Stimulated activated CD4-positive, alpha-beta T cell treated with anti-CD3 and anti-CD28 coated beads, Interleukin-1b, Interleukin-23, amount 100 ng/mL, for 48 hours (primary cell): Measurements from ENCODE around the gene SFRP5.

Source experiments
- DNase-seq: peaks from one replicate; pipeline ENCODE4 v3.0.0-alpha.2; 2020

Gene SFRP5

DNA sequence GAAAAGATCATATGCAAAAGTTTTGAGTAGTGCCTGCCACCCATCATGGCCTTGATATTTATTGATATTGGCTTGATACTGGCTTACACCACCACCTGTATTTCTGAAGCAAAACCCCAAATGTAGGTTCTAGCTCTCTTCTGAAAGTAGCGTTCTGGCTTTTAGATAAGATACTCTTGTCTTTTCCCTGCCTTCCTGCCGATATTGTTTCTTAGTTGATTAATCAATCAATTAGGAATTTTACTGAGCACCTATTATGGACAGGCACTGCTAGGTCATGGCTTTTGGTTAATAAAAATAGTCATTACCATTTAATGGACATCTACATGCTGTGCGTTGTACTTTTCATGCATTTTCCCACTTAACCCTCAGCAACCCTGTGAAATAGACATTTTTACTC is 7.9 kb downstream of the SFRP5 start:
- DNase-seq = no peak

DNA sequence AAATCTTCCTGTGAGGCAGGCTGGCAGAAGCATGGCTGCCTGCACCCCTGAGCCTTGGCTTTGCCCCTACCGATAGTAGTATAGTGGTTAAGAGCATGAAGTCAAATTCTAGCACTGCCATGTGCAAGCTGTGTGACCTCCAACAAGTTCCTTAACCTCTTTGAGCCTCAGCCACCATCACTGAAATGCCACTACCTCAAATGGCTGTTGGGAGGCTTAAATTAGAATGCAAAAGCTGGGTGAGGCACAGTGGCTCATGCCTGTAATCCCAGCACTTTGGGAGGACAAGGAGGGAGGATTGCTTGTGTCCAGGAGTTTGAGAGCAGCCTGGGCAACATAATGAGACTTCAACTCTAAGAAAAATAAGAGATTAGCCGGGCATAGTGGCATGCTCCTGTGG is 8.4 kb downstream of the SFRP5 start:
- DNase-seq = no peak

DNA sequence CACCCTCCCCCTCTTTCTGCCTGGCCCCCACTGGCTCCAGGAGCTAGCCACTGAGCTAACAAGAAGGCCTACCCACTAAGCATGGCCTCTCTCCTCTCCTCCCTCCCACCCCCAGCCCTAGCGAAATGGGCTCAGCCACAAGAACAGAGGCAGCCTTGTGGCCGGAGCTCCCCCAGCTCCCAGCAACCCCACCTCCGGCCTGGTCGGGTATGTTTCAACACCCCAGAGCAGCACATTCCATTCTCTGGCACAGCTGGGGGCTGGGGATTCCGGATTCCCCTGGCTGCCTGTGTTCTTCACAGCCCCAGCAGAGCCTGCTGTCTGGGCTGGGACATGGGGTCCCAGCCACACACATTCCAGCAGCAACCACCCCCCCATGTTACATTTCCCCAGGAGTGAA is 9.0 kb downstream of the SFRP5 start:
- no peak for DNase-seq

DNA sequence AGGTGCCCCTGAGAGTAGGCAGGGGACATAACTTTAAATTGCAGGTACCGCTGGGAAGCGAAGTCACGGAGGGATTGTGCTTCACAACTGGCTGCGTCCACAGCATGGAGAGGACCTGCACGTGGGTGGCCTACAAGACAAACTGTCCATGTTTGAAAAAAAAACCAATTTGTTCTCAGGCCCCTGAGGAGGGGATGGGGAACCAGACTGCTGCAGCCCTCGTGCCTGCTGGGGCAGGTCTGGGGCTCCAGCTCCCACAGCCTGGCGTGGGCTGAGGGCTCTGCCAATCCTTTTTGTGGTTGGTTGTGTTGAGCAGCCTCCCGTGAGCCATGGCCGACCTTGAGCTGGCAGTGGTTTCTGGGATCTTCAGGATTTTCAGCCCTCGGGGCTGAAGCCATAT is 9.7 kb downstream of the SFRP5 start:
- DNase-seq = no peak

DNA sequence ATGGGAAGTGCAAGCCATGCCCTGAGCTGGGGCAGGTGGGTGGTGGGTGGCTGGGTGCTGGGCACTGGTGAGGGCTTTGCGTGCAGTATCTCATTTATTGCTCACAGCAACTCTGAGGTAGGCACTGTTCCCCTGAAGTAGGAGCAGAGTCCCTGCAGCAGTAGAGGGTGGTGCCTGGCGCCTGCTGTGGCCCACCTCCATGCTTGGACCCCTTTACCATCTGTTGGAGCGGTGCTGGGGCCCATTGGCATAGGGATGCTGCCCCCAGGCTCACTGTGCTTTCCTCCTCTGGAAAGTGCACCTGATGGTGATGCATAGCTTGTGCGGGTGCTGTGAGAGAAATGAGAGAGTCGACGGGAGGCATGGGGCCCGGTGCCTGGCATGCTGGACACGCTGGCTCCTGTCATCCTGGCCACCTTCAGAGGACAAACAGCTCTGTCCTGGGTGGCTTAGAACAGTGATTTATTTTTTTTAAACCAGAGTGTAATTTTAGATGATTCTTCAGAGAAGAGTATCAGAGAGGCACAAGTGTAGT is 10.4 kb downstream of the SFRP5 start:
- no peak for DNase-seq

DNA sequence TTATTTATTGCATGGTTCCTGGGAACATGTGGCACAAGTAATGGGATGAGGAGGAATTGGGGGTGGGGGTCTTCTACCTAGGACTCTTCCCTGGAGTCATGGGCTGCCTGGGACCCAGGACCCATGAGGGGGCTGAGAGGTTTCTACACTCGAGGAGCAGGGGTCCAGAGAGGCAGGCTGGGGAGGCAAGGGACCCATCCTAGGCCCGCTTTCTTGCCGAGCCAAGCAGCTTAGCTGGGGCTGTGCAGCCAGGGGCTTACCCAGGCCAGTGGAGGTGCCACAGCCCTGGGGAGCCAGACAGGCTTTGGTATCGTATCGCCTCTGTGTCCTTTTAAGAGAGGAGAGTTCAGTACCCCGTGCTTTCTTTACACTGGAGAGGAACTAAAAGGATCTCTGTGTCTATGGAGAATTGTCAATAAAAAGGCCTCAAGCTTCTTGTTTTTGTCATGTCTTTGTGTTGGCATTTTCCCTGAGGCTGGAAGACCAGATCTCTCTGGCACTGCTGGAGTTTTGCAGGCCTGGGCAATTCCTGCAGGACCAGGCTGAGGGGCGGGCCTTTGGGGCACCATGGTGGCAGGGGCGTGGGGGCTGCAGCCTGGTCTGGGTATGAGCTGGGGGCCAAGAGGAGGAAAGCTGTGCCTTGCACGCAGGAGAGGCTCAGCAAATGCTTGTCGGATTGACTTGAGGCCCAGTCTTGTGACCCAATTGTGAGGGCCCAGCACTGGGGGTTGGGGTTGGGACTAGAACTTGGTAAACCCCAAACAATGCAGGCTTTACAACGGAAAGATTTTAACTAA is 11.1 kb downstream of the SFRP5 start:
- no peak for DNase-seq

DNA sequence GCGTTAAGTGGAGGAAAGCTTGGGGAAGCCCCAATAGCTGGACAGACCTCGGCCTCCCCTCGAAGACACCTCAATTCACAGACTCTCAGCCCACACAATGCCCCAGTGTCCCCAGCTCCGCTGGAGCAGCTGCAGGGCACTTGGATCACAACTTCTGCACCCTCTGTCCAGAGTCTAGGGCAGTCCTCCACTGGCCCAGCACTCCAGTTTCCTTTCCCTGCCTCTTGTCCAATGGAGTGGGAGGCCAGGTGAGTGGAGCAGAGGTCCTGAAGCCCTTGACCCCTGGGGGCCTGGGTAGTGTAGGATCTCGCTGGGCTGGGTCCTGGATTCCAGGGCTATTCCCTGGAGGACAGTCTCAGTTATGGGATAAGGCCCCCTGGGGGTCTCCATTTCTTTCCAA is 11.9 kb downstream of the SFRP5 start:
- DNase-seq = no peak

DNA sequence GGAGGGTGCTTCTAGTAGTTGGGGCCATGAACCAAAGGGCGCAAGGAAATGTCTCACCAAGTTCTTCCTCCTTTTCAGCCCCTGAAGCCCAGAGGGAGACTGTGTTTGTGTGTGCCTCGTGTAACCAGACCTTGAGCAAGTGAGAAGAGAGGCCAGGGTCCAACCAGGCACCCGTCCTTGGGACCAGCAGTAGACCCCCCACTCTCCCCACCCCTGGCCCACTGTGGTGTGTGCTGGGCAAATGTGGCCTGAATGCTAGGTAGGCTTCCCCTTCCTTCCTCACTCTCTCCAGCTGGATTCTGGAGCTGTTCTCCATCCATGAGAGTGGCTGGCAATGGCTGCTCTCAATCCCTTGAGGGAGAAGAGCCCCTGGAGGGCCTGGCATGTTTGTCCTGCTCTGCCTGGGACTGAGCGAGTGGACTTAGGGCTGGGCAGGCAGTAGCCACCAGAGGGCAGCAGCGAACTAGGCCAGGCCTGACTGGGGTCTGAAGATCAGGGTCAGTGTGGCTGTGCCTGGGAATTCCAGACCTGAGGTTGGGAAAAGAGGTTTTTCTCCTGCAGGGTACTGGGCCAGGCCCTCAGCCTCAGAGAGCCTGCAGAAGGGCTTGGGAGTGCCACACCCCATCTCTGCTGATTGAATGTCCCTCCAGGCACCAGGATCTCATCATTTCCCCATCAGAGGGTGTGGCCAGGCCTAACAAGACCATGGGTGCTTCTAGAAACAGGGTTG is 12.5 kb downstream of the SFRP5 start:
- peak; percentile 28 for DNase-seq

DNA sequence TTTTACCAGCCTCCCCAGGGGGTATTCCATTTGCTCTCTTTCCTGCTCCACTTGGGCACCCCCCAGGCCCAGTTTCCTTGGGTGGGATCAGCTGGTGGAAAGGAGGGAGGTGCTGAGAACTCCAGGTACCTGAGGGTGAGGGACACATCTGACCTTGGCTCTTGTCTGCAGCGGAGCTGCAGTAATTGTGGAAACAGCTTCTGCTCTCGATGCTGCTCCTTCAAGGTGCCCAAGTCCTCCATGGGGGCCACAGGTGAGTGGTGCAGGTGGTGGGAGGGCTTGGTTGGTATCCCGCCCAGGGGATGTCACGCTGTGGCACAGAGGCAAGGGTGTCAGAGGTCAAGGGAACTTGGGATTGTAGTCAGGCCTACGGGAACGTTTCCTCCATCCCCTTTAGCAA is 14.3 kb downstream of the SFRP5 start:
- no peak for DNase-seq

DNA sequence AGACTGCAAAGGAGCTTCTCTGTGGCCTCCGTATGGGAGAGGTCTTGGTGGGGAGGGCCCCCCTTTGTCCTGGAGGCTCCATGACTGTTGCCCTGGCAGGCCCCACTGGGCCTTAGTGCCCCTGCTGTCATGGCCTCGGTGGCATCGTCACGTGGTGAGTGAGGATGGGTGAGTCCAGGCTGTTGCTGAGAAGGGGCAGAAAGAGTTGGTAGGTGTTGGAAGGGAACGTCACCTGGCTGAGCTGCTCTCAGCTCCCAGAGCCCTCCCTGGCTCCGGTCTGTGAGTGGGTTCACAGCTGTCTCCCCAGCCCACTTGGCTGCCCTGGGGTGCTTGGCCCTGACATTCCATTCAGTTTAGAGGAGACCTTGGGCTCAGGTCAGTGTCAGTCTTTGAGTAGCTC is 16.1 kb downstream of the SFRP5 start:
- no peak for DNase-seq

DNA sequence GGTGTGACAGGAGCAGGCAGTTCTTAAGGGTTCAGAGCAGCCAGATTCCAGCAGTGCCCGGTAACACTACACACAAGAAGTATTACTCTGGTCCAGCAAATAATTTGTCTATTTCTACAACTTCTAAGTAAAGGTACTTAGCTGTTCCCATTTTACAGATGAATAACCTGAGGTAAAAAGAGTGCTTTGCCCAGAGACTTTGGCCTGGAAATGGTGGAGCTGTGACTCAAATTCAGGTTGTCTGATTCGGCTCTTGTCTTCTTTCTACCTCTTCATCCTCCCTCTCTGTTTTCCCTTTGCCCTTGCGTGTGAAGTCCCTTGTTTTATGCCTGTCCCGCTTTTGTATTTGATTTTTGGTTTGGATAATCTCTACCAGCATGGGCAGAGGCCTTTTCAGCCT is 17.1 kb downstream of the SFRP5 start:
- no peak for DNase-seq

DNA sequence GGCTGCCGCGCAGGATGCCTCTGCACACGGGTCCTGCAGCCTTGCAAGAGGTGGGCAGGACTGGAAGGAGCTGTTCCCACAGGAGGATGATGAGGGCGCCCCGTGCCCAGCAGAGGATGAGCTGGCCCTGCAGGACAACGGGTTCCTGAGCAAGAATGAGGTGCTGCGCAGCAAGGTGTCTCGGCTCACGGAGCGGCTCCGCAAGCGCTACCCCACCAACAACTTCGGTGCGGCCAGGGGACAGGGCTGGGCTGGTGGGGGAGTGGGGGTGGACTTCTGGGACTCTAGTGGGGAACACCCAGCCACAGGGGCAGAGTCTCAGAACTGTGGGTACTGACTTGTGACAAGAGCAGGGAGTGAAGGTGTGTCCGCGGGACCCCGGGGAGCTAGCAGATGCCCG is 18.8 kb downstream of the SFRP5 start:
- no peak for DNase-seq

DNA sequence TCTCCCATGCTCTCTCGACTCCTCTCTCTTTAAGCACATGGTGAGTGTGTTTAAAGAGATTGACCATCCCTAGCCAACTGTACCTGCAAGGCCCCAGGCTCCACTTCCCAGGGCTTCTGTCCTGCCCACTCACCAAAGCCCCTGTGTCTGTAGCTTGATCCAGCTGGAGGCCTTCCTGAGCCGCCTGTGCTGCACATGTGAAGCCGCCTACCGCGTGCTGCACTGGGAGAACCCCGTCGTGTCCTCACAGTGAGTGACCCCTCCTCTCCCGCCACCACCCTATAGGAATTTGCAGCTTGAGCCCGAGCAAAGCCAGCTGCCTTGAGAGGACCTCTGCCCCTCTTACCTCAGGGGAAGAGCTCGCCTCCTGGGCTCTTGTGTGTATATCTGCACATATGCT is 23.7 kb downstream of the SFRP5 start:
- no peak for DNase-seq

DNA sequence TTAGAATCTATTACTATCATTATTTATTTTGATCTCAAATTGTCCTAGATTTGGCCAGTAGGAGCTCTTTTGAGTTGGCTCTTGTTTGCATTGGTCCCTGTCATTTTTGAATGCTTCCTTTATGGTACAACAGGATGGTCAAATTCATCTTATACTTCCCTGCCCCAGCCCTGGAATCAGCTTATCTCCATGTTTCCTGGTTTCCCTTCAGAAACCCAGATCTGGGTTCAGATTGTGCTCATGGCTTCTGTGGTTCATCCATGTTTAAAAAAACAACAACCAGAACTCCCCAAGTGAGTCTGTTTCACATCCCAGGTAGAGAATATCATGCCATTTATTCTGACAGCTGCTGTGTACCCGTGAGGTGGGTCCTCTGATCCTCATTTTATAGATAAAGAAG is 24.2 kb downstream of the SFRP5 start:
- no peak for DNase-seq

DNA sequence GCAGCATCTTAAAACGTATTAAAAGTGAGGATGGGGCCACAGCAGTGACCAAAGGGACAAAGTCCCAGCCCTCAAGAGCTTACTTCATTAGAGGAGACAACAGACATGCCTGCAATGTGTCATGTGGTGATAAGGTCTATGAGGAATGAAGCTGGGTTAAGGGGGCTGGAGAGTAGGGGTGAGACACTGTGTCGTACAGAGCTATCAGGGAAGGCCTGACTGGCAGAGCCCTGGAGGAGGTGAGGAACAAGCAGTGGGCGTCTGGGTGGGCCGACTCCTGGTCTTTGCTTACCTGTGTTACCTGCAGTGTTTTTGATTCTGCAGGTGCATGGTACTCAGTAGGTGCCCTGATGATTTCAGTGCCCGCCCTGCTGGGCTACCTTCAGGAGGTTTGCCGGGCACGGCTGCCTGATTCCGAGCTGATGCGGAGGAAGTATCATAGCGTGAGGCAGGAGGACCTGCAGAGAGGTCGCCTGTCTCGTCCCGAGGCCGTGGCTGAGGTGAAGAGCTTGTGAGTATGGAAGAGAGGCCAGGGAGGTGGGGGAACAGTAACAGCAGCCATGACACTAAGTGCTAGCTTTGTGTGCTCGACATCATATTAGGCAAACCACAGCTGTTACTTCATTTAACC is 27.3 kb downstream of the SFRP5 start:
- no peak for DNase-seq

DNA sequence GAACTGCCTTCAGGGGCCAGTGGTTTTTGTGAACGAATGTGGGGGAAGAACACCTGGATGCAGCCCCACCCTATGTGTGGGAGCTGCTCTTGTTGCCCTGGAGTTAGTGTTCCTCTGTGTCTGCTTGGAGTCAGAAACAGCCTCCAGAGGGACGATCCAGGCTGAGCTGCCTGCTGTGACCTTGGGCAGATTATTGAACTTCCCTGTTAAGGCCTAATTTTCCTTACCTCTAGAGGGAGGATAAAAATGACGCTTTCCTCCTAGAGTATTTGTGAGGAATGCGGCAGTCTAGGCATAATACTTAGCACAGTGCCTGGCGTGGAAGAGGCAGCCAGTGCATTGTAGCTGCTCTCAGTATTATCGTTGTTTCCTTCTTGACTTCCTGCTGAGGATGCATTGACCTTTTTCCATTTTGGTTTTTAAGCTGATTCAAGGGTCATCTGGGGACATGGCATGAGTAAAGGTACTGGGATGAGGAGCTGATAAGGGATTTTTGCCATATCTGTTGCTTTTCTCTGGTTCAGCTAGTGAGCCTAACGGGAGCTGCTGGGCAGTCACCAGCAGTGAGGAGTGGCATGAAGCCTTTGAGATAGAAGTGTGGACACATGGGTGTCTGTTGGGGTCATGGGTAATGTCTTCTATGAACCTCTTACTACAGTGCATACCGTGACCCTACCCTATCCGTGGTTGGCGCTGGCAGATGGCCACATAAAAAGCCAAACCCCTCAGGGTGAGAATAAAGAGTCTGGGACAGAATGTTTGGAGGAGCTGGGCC is 28.4 kb downstream of the SFRP5 start:
- no peak for DNase-seq

DNA sequence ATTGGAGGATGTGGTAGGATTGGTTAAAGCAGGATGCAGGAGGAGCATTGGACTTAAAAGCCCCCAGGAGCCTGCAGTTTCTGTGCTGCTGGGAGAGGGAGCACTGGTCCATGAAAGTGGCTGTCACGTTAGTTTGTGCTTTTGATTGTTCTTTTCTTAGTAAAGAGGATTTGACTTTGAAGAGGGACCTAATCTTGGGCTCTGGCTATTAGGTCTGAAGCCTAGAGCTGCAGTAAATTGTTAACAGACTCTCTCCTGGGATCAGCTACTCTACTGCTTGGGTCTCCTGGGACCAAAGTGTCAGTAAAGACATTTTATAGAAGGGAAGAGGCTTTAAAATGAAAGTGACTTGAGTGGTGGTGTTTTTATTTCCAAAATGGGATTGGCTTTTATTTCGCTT is 31.2 kb downstream of the SFRP5 start:
- no peak for DNase-seq

DNA sequence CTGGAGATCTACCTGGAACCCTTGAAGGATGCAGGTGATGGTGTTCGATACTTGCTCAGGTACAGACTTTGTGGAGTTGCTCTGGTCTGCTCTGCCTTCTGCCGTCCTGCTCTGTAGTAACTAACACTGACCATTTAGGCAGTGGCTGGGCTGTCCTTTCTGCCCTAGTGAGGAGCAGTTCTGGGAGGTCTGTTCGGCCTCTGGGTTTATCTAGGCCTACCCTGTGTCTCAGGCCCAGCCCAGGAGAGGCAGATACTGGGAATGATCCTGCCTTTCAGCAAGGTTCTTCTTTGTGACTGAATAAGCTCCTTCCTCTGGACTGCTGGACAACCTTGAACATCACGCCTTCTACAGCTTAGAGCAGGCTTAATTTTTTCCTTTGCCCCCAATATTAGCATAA is 33.2 kb downstream of the SFRP5 start:
- DNase-seq = no peak

DNA sequence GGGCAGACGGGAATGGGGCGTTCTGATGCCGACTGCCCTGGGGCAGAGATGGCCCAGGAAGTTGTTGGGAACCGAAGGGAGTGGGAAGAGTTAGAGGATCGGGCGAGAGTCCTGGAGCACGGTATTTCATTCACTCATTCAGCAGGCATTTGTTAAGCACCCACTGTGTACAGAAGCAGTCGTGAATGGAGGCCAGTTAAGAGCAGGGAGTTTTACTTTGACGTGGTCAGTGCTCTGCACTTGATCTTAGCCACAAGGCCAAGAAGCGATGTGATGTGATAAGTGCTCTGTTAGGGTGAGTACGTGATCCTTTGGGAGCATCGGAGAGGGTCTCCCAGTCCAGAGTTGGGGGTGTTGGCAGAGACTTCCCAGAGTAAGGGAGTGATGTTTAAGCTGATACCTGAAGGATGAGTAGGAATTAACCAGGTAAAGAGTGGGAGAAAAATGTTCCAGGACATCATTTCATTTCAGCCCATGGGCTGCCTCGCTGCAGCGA is 34.0 kb downstream of the SFRP5 start:
- no peak for DNase-seq

DNA sequence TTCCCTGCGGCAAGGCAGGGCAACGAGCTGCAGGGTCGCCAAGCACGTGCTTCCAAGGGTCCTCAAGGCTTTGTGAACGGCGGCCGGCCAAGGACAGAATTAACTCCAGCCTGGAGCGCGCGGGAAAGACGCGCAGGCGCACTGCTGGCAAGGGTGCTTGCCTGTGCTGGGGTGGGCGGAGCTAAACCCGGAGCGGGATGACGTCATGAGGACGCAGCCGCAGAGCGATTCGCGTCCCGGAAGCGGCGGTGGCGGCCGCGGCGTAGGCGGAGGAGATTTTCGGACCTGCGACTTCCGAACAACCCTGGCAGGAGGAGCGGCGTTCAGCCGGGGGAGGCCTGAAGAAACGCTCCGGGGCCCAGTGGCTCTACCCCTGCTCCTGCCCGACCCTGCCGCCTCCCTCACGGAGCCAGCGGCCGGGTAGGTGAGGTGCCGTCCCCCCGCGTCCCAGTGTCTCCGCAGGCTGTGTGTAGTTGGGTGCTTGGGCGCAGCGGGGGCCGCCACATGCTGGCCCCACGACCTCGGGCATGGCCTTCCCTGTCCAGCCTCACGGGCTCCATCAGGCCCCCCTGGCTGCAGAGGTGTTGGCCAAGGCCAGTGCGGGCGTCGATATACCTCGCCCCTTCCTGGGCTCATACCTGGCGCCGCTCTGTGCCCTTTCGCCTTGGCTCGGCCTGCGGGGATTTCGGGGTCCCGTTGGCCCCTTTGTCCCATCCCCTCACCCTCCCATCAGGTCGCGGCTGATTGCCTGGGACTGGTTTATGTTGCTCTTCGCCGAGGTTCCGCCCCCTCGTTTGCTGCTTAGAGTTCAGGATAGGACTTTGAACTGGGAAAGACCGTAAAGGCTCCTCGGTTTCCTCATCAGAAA is 34.7 kb downstream of the SFRP5 start, which contains the start of gene ZFYVE27:
TSS of gene ZFYVE27 (plus strand) at position 227 of the 868 bp plus-strand sequence. CDS start 1,350 bp downstream, outside the sequence.
- DNase-seq = peak; percentile 97

DNA sequence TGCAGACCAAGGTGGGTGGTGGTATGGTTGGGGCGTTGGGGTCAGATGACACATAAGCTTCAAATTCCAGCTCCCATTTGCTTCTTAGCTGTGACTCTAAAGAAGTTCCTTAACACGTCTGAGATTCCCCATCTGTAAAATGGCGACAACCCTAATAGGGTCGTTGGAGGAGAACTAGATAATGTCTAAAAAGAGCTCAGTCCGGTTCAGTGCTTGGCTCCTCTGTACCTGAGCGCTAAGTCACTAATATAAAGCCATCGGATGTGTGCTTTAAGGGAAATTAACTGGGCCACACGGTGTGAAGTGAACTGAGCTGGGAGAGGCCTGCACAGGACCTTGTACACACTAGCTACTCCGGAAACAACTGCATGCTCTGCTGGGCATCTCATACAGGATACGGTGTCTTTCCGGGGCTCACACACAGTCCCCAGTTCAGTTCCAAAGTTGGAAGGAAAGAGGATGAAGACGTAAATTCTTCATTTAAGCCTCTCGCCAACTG is 35.3 kb downstream of the SFRP5 start:
- no peak for DNase-seq

DNA sequence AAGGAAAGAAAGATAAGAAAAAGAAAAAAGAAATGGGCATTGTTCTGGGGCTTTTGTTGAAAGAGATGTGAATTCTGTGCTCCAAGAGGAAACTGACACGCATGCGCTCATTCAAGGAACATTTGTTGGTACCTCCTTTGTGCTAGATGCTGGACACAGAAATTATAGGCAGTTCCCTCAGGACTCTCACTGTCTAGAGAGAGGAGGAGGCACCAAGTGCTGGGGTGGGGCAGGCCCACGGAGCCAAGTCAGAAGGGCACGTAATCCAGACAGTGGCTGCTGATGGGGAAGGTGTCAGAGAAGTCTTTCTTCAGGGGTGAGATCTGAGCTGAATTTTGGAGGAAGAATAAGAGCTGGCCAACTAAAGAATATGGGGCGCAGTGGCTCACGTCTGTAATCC is 37.8 kb downstream of the SFRP5 start:
- DNase-seq = no peak
